PC-3 (cell line): ENCODE results near the gene LYRM9.

ENCODE experiments used
- CTCF ChIP-seq: fragments of 300-600 bp; sonication (generic); conservative IDR thresholded peaks from 2 replicates; pipeline ENCODE4 v1.5.1; 2017; ENCODE audit warnings: antibody characterized with exemption, low read depth, mild to moderate bottlenecking, low read length
- EZH2 ChIP-seq: fragments of 300-600 bp; sonication (generic); IDR thresholded peaks from one replicate; pipeline ENCODE4 v1.6.1; 2017; ENCODE audit warnings: antibody characterized with exemption, mild to moderate bottlenecking, low read length; ENCODE audit not compliant: unreplicated experiment
- EZH2phosphoT487 ChIP-seq: fragments of 300-600 bp; sonication (generic); IDR thresholded peaks from 2 replicates; pipeline ENCODE4 v1.6.1; 2018; ENCODE audit warnings: mild to moderate bottlenecking, antibody characterized with exemption, low read length, borderline replicate concordance

GRCh38 chr17:27938864-27939263, 45.7 kb upstream of the LYRM9 start:
- no peak for TF ChIP-seq EZH2
- no peak for TF ChIP-seq EZH2phosphoT487
- no peak for TF ChIP-seq CTCF
